T-helper 1 cell treated with Interleukin-12 subunit alpha and Interleukin-12 subunit beta and Interleukin-4 antibody, amounts not matched to agents 30 μg/mL and 1 μg/mL, for 36 hours (primary cell): Measurements from ENCODE around the gene TRIM10.
"Not testable (repeated sequence)": the region's sequence is repeated elsewhere in the genome, so short reads cannot be mapped to it uniquely, and the experiment has no call there.

Source experiments
- H3K27ac Mint-ChIP-seq: one replicate; pipeline ENCODE4 v1.8.0; 2021; ENCODE audit warnings: mild to moderate bottlenecking, mixed read lengths
- H3K27me3 Mint-ChIP-seq: one replicate; pipeline ENCODE4 v1.8.0; 2021; ENCODE audit warnings: low read depth, mixed read lengths
- H3K36me3 Mint-ChIP-seq: one replicate; pipeline ENCODE4 v1.8.0; 2021; ENCODE audit warnings: low read depth, mixed read lengths
- H3K4me1 Mint-ChIP-seq: one replicate; pipeline ENCODE4 v1.8.0; 2021; ENCODE audit warnings: low read depth, mixed read lengths
- H3K4me3 Mint-ChIP-seq: one replicate; pipeline ENCODE4 v1.8.0; 2021; ENCODE audit warnings: mild to moderate bottlenecking, moderate library complexity, mixed read lengths
- H3K9me3 Mint-ChIP-seq: one replicate; pipeline ENCODE4 v1.8.0; 2021; ENCODE audit warnings: mixed read lengths

Gene TRIM10

GRCh38 chr6:30135147-30135546, 25.9 kb downstream of the TRIM10 start:
- H3K9me3 Mint-ChIP-seq = no peaks in the 10 kb centered on the region
- no peak overlapping the region for H3K4me3 Mint-ChIP-seq
- peaks cover 1% of the 10 kb centered on the region for H3K36me3 Mint-ChIP-seq
- peaks cover 65% of the 10 kb centered on the region for H3K27me3 Mint-ChIP-seq
- no peak overlapping the region for H3K27ac Mint-ChIP-seq
- H3K4me1 Mint-ChIP-seq = peaks cover 16% of the 10 kb centered on the region

DNA sequence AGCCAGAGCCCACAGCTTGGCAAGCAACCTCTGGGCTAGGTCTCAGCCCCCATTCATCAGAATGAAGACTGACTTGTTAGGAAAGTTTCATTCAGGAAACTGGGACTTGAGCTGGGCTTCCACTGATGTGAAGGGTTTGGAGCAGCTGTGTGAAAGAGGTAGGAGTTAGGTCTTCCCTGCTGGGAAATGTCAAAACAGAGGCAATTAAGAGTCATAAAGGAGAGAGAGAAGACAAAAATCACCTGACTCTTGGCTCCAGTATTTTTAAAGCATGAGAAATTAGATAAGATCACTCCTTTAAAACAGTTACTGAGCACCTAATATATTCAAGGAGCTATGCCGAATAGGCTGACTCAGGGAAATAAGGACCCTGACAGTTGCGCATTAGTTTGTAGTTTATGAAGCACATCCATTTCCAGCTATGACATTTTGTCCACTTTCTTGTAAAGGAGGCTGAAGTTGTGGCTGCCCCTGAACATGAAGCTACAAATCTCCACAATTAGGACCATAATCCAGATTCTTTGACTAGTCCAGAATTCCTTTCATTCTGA, 29.0 kb downstream of the TRIM10 start:
- Mint-ChIP-seq H3K4me3 (no peak overlapping the region), H3K36me3 (peaks cover 1% of the 10 kb centered on the region), H3K4me1 (peaks cover 21% of the 10 kb centered on the region), H3K9me3 (no peaks in the 10 kb centered on the region), H3K27me3 (peaks cover 68% of the 10 kb centered on the region), H3K27ac (no peak overlapping the region)

- peaks cover 1% of the 10 kb centered on the region for H3K36me3 Mint-ChIP-seq
- H3K27me3 Mint-ChIP-seq = peaks cover 76% of the 10 kb centered on the region
- peak overlapping the region; percentile 45 for H3K4me3 Mint-ChIP-seq
- peak overlapping the region; percentile 27 for H3K27ac Mint-ChIP-seq
- peaks cover 16% of the 10 kb centered on the region for H3K4me1 Mint-ChIP-seq
- H3K9me3 Mint-ChIP-seq = no peaks in the 10 kb centered on the region
These were observed 29.8 kb downstream of the TRIM10 start for GRCh38 chr6:30130887-30131862.

GRCh38 chr6:30130179-30130679, 30.8 kb downstream of the TRIM10 start:
- Mint-ChIP-seq H3K4me3 (no peak overlapping the region), H3K27me3 (peaks cover 79% of the 10 kb centered on the region), H3K9me3 (no peaks in the 10 kb centered on the region), H3K36me3 (peaks cover 1% of the 10 kb centered on the region), H3K4me1 (peaks cover 11% of the 10 kb centered on the region), H3K27ac (no peak overlapping the region)

DNA sequence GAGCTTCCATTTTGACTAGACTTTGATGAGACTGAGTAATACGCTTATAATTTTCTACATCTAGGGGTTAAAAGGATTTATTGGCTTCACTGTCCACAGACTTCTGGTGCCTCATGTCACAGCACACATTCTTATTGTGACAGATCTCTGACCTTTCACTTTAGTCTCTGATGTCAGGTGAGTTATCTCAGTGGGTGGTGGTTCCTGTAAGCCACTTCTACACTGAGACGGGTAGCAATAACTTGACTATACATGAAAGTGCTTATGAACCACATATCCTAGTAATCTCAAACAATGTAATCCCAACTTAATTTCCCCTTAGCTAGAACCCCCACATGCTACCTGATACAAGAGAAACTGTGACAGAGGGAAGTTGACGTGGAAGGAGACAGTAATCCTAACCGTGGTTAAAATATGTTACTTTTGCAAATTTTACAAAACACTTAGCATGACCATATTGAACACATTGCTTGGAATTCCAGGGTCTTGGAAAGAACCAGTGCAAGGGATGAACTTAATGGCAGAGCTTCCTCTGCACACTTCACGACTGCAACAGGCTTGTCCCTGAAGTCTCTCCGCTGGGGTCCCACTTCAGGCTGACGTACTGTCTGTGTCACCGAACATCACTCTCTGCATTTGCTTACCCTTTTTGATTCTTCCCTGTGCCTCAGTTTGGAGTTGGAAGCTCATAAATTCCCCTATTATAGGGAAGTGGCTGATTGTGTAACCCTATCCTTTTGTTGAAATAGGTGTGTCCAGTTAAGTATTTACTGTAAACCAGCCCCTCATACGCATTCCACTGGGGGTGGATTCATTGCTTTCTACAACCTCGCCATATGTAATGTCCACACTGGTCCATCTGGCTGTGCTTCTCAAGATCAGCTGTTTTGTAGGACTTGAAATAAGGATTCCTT, 31.5 kb downstream of the TRIM10 start:
- H3K27ac Mint-ChIP-seq = no peak overlapping the region
- H3K27me3 Mint-ChIP-seq = peaks cover 83% of the 10 kb centered on the region
- H3K4me3 Mint-ChIP-seq = no peak overlapping the region

DNA sequence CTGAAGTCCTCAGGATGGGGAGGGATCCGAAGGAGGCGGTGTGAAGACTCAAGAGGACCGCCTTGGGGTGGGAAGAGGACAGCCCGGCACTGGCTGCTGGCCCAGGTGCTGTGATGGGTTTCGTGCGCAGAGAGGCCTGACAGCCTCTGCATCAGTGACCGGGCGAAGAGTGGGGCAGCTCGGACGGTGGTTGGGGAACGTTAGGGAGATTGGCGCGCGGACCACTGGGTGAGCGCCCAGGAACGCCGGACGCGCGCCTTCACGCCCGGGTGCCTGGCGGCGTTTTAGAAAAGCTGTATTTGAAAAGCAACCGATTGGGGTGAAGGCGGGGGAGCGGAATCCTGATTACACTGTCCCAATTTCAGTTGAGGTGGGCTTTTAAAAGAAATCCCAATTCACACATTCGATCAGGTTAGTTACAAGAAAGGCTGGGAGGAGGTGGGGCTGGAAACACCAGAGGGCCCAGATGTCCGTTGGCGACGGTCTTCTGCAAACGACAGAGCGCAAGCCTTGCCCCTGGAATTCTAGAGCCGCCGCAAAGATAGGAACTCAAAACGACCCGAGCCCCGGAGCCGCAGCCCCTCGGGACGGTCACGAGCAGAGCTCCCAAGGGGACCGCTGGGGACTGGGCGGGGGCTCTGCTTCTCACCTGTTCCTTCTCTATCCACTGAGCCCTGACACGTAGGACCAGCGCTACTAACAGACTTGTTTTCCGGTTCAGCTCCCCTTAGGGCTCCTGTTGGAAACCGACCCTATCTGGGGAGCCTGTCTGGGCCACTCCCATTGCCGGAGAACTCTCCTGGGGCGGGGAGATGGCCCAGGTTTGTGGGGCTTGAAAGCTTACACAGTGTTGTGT, 33.5 kb downstream of the TRIM10 start:
- no peak overlapping the region for H3K4me3 Mint-ChIP-seq
- peaks cover 89% of the 10 kb centered on the region for H3K27me3 Mint-ChIP-seq

More for the DNA sequence above, 31.5 kb downstream of the TRIM10 start:
- Mint-ChIP-seq H3K36me3 (peaks cover 1% of the 10 kb centered on the region), H3K9me3 (no peaks in the 10 kb centered on the region), H3K4me1 (peaks cover 11% of the 10 kb centered on the region)

GRCh38 chr6:30122515-30122914, 38.5 kb downstream of the TRIM10 start:
- no peaks in the 10 kb centered on the region for H3K36me3 Mint-ChIP-seq
- H3K27me3 Mint-ChIP-seq = peaks cover 77% of the 10 kb centered on the region
- no peaks in the 10 kb centered on the region for H3K4me1 Mint-ChIP-seq

More for the DNA sequence above, 33.5 kb downstream of the TRIM10 start:
- Mint-ChIP-seq H3K36me3 (peaks cover 1% of the 10 kb centered on the region), H3K27ac (no peak overlapping the region), H3K9me3 (no peaks in the 10 kb centered on the region), H3K4me1 (peaks cover 11% of the 10 kb centered on the region)

GRCh38 chr6:30121446-30122366, 39.3 kb downstream of the TRIM10 start:
- no peaks in the 10 kb centered on the region for H3K36me3 Mint-ChIP-seq
- no peaks in the 10 kb centered on the region for H3K4me1 Mint-ChIP-seq
- peaks cover 72% of the 10 kb centered on the region for H3K27me3 Mint-ChIP-seq
- H3K9me3 Mint-ChIP-seq = no peaks in the 10 kb centered on the region
- no peak overlapping the region for H3K4me3 Mint-ChIP-seq
- H3K27ac Mint-ChIP-seq = no peak overlapping the region

More at GRCh38 chr6:30122515-30122914, 38.5 kb downstream of the TRIM10 start:
- Mint-ChIP-seq H3K27ac (no peak overlapping the region), H3K4me3 (no peak overlapping the region), H3K9me3 (no peaks in the 10 kb centered on the region)

- H3K36me3 Mint-ChIP-seq, H3K4me3 Mint-ChIP-seq, H3K27ac Mint-ChIP-seq, H3K4me1 Mint-ChIP-seq, H3K9me3 Mint-ChIP-seq: not testable (repeated sequence)
- H3K27me3 Mint-ChIP-seq = peaks cover 64% of the 10 kb centered on the region
These were observed 42.3 kb downstream of the TRIM10 start for GRCh38 chr6:30118691-30119090.

DNA sequence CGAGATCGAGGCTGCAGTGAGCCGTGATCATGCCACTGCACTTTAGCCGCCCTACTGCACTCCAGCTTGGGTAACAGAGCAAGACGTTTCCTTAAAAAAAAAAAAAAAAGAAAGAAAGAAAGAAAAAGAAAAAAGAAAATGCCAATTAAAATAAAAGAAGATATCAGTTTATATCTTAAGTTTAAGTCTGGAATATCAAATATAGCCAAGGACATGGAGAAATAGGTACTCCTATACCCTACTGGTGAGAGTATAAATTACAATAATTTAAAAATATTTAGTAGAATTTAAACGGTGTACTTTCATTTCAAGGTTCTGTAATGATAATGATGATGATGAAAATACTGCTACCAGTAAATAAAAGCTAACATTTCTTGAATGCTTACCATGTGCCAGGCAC, 44.3 kb downstream of the TRIM10 start:
- peaks cover 69% of the 10 kb centered on the region for H3K27me3 Mint-ChIP-seq

DNA sequence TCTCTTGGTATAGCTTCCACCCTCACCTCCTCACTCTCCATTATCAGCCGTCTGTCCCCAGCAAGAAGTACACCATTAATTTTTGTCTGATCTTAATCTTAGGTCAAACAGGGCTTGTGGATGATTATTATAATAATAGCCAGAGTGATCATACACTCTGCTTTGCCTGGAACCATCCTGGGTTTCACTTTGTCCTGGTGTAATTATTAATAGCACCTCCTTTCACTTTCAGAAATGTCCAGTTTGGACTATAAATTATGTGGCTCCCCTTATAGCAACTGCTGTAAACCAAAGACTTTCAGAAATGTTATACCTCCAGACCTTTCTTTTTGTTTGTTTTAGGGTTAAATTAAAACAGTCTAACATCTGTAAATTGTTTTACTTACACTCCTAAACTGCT, 47.2 kb downstream of the TRIM10 start:
- H3K4me1 Mint-ChIP-seq = peaks cover 11% of the 10 kb centered on the region
- no peaks in the 10 kb centered on the region for H3K36me3 Mint-ChIP-seq
- H3K9me3 Mint-ChIP-seq = no peaks in the 10 kb centered on the region
- no peak overlapping the region for H3K4me3 Mint-ChIP-seq
- H3K27ac Mint-ChIP-seq = no peak overlapping the region
- peaks cover 69% of the 10 kb centered on the region for H3K27me3 Mint-ChIP-seq

More for the DNA sequence above, 44.3 kb downstream of the TRIM10 start:
- Mint-ChIP-seq H3K9me3 (no peaks in the 10 kb centered on the region), H3K4me1 (peaks cover 8% of the 10 kb centered on the region), H3K4me3 (no peak overlapping the region), H3K36me3 (no peaks in the 10 kb centered on the region), H3K27ac (no peak overlapping the region)

DNA sequence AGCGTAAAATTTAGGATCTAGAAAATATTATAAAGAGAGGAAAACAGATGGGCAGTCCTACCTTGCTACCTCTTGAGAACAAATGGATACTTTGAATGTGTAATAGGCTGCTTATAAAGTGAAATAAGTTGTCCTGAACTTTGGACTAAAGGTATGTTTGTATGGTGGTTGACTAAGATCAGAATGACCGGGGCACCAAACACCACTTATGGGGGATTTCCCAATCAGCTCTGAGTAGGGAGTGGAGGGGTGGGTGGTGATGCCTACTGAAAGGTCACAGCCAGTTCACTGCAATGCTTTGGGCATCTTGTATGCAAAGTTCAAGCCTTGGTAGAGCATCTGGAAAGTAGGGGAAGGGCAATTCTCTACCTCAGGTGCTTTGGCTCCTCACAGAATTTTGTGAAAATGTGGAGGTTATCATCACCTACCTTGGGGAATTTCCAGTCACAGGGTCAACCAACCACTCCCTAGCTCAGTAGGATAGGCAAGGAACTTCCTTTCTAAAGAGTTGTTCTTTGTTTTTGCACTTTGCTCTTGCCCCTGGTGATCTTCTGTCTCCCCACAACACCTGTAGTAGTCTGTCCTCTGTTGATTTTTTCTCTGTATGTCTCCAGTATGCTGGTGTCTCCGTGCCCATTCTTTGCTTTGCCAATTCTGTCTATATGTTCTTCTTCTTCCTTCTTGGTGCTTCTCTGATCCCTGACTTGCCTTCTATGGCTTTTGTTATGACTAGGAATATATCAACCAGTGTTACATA, 47.8 kb downstream of the TRIM10 start, which contains the start of gene TRIM31:
Gene TRIM31 (minus strand): TSS at position 88 of the 757 bp plus-strand sequence. CDS start 285 bp downstream, outside the sequence.
- H3K36me3 Mint-ChIP-seq = no peaks in the 10 kb centered on the region
- no peak within 1 kb of the TSS for H3K27ac Mint-ChIP-seq
- H3K4me1 Mint-ChIP-seq = peaks cover 12% of the 10 kb centered on the region

More for the DNA sequence above, 47.8 kb downstream of the TRIM10 start, which contains the start of gene TRIM31:
- H3K27me3 Mint-ChIP-seq = peaks cover 71% of the 10 kb centered on the region
- H3K9me3 Mint-ChIP-seq = no peaks in the 10 kb centered on the region
- no peak within 1 kb of the TSS for H3K4me3 Mint-ChIP-seq
